ENCODE results near the gene APOF. TPM values are rescaled to one million over a fixed set of nuclear protein-coding genes. Genes with fewer than 3 reads are reported as not detected.
"Not testable (repeated sequence)": the region's sequence is repeated elsewhere in the genome, so short reads cannot be mapped to it uniquely, and the experiment has no call there.

The APOF gene
- total RNA-seq: not detected in 2 replicates
- polyA plus RNA-seq (2012): not detected

GRCh38 chr12:56362130-56363059 is at the start of gene APOF:
TSS of gene APOF (minus strand) at chr12:56362857. CDS start at chr12:56362745, 112 bp downstream.
- no peak for DNase-seq (ENCODE audit: low read depth)

GRCh38 chr12:56411781-56412639 is 49.4 kb upstream of the APOF start:
- DNase-seq (ENCODE audit: low read depth): no peak

- no peak for DNase-seq (ENCODE audit: low read depth)
Measured at GRCh38 chr12:56410768-56411167, 48.1 kb upstream of the APOF start.

- no peak for DNase-seq (ENCODE audit: low read depth)
Measured at GRCh38 chr12:56408799-56409417, 46.3 kb upstream of the APOF start.

GRCh38 chr12:56404227-56404626 is 41.6 kb upstream of the APOF start:
- DNase-seq (ENCODE audit: low read depth): not testable (repeated sequence)

GRCh38 chr12:56401612-56402011 is 39.0 kb upstream of the APOF start:
- not testable (repeated sequence) for DNase-seq (ENCODE audit: low read depth)

- DNase-seq (ENCODE audit: low read depth): not testable (repeated sequence)
Measured at GRCh38 chr12:56401125-56401524, 38.5 kb upstream of the APOF start.

GRCh38 chr12:56399466-56399865 is 36.8 kb upstream of the APOF start:
- DNase-seq (ENCODE audit: low read depth): not testable (repeated sequence)

GRCh38 chr12:56398324-56398723 is 35.7 kb upstream of the APOF start:
- DNase-seq (ENCODE audit: low read depth): no peak

- DNase-seq (ENCODE audit: low read depth): no peak
Measured at GRCh38 chr12:56392331-56392730, 29.7 kb upstream of the APOF start.

- no peak for DNase-seq (ENCODE audit: low read depth)
Measured at GRCh38 chr12:56391721-56392120, 29.1 kb upstream of the APOF start.

- no peak for DNase-seq (ENCODE audit: low read depth)
Measured at GRCh38 chr12:56389412-56389811, 26.8 kb upstream of the APOF start.

GRCh38 chr12:56387152-56387736 is 24.6 kb upstream of the APOF start:
- DNase-seq (ENCODE audit: low read depth): peak; percentile 13

GRCh38 chr12:56385873-56386272 is 23.2 kb upstream of the APOF start:
- DNase-seq (ENCODE audit: low read depth): peak; percentile 12

- no peak for DNase-seq (ENCODE audit: low read depth)
Measured at GRCh38 chr12:56382611-56383010, 20.0 kb upstream of the APOF start.

GRCh38 chr12:56377989-56378316 is 15.3 kb upstream of the APOF start:
- no peak for DNase-seq (ENCODE audit: low read depth)

GRCh38 chr12:56377310-56377988 is 14.8 kb upstream of the APOF start:
- no peak for DNase-seq (ENCODE audit: low read depth)

- DNase-seq (ENCODE audit: low read depth): no peak
Measured at GRCh38 chr12:56375598-56376434, 13.2 kb upstream of the APOF start.

GRCh38 chr12:56374726-56375597 is 12.3 kb upstream of the APOF start:
- DNase-seq (ENCODE audit: low read depth): no peak

All from myocyte (in vitro differentiated cells).